Measurements from ENCODE around the gene TACR1.
"Not testable (repeated sequence)": the region's sequence is repeated elsewhere in the genome, so short reads cannot be mapped to it uniquely, and the experiment has no call there.

The TACR1 gene

GRCh38 chr2:75199428-75200011 is at the start of gene TACR1:
Gene TACR1 (minus strand): TSS chr2:75199520. CDS start chr2:75198934, 586 bp downstream.
- DNase-seq, result peak; percentile 55
- peaks cover 79% of the 10 kb centered on the region for H3K27me3 Mint-ChIP-seq
- H3K9me3 Mint-ChIP-seq, result no peaks in the 10 kb centered on the region
- H3K4me1 Mint-ChIP-seq (ENCODE audit: low read depth), result peaks cover 15% of the 10 kb centered on the region
- H3K4me3 Mint-ChIP-seq, result peak within 1 kb of the TSS; percentile 60
- no peak within 1 kb of the TSS for H3K27ac Mint-ChIP-seq
- no peaks in the 10 kb centered on the region for H3K36me3 Mint-ChIP-seq (ENCODE audit: low read depth)

- not testable (repeated sequence) for H3K4me3 Mint-ChIP-seq; H3K27ac Mint-ChIP-seq; DNase-seq; H3K36me3 Mint-ChIP-seq (ENCODE audit: low read depth); H3K27me3 Mint-ChIP-seq; H3K4me1 Mint-ChIP-seq (ENCODE audit: low read depth)
- H3K9me3 Mint-ChIP-seq, result peaks cover 36% of the 10 kb centered on the region
These were observed 49.3 kb upstream of the TACR1 start for GRCh38 chr2:75248581-75248980.

GRCh38 chr2:75246441-75247167 is 47.3 kb upstream of the TACR1 start:
- Mint-ChIP-seq H3K4me1 (ENCODE audit: low read depth) (no peaks in the 10 kb centered on the region), H3K4me3 (no peak overlapping the region), H3K27ac (no peak overlapping the region), H3K36me3 (ENCODE audit: low read depth) (no peaks in the 10 kb centered on the region), H3K9me3 (peaks cover 43% of the 10 kb centered on the region), H3K27me3 (no peaks in the 10 kb centered on the region)
- DNase-seq, result no peak

- Mint-ChIP-seq H3K36me3 (ENCODE audit: low read depth) (no peaks in the 10 kb centered on the region), H3K27ac (no peak overlapping the region), H3K27me3 (no peaks in the 10 kb centered on the region), H3K4me1 (ENCODE audit: low read depth) (no peaks in the 10 kb centered on the region), H3K4me3 (no peak overlapping the region), H3K9me3 (peaks cover 34% of the 10 kb centered on the region)
- DNase-seq, result no peak
These were observed 43.9 kb upstream of the TACR1 start for GRCh38 chr2:75243219-75243618.

- Mint-ChIP-seq H3K36me3 (ENCODE audit: low read depth) (no peaks in the 10 kb centered on the region), H3K27ac (no peak overlapping the region), H3K4me1 (ENCODE audit: low read depth) (no peaks in the 10 kb centered on the region), H3K9me3 (peaks cover 30% of the 10 kb centered on the region), H3K4me3 (no peak overlapping the region), H3K27me3 (no peaks in the 10 kb centered on the region)
- no peak for DNase-seq
These were observed 42.4 kb upstream of the TACR1 start for GRCh38 chr2:75241696-75242095.

GRCh38 chr2:75238670-75239330 is 39.5 kb upstream of the TACR1 start:
- Mint-ChIP-seq H3K4me1 (ENCODE audit: low read depth) (no peaks in the 10 kb centered on the region), H3K36me3 (ENCODE audit: low read depth) (no peaks in the 10 kb centered on the region), H3K27ac (no peak overlapping the region), H3K9me3 (peaks cover 19% of the 10 kb centered on the region), H3K4me3 (no peak overlapping the region), H3K27me3 (no peaks in the 10 kb centered on the region)
- no peak for DNase-seq

GRCh38 chr2:75237296-75237695 is 38.0 kb upstream of the TACR1 start:
- Mint-ChIP-seq H3K36me3 (ENCODE audit: low read depth) (no peaks in the 10 kb centered on the region), H3K4me1 (ENCODE audit: low read depth) (no peaks in the 10 kb centered on the region), H3K9me3 (peaks cover 8% of the 10 kb centered on the region), H3K27me3 (no peaks in the 10 kb centered on the region), H3K27ac (no peak overlapping the region), H3K4me3 (no peak overlapping the region)
- no peak for DNase-seq

- no peaks in the 10 kb centered on the region for H3K36me3 Mint-ChIP-seq (ENCODE audit: low read depth)
- peaks cover 5% of the 10 kb centered on the region for H3K9me3 Mint-ChIP-seq
- no peak for DNase-seq
- no peaks in the 10 kb centered on the region for H3K4me1 Mint-ChIP-seq (ENCODE audit: low read depth)
- H3K27me3 Mint-ChIP-seq, result no peaks in the 10 kb centered on the region
- no peak overlapping the region for H3K27ac Mint-ChIP-seq
- no peak overlapping the region for H3K4me3 Mint-ChIP-seq
These were observed 34.6 kb upstream of the TACR1 start for GRCh38 chr2:75233965-75234364.

GRCh38 chr2:75226617-75227016 is 27.3 kb upstream of the TACR1 start:
- DNase-seq, result no peak
- Mint-ChIP-seq H3K27me3 (peaks cover 3% of the 10 kb centered on the region), H3K36me3 (ENCODE audit: low read depth) (no peaks in the 10 kb centered on the region), H3K4me1 (ENCODE audit: low read depth) (no peaks in the 10 kb centered on the region), H3K9me3 (no peaks in the 10 kb centered on the region), H3K4me3 (no peak overlapping the region), H3K27ac (no peak overlapping the region)

- H3K36me3 Mint-ChIP-seq (ENCODE audit: low read depth), result no peaks in the 10 kb centered on the region
- no peaks in the 10 kb centered on the region for H3K4me1 Mint-ChIP-seq (ENCODE audit: low read depth)
- H3K27ac Mint-ChIP-seq, result no peak overlapping the region
- no peaks in the 10 kb centered on the region for H3K9me3 Mint-ChIP-seq
- no peak overlapping the region for H3K4me3 Mint-ChIP-seq
- no peak for DNase-seq
- H3K27me3 Mint-ChIP-seq, result peaks cover 3% of the 10 kb centered on the region
These were observed 26.8 kb upstream of the TACR1 start for GRCh38 chr2:75226099-75226498.

GRCh38 chr2:75224636-75225094 is 25.3 kb upstream of the TACR1 start:
- Mint-ChIP-seq H3K4me3 (no peak overlapping the region), H3K36me3 (ENCODE audit: low read depth) (no peaks in the 10 kb centered on the region), H3K9me3 (peaks cover 3% of the 10 kb centered on the region), H3K27ac (no peak overlapping the region), H3K27me3 (peaks cover 7% of the 10 kb centered on the region), H3K4me1 (ENCODE audit: low read depth) (no peaks in the 10 kb centered on the region)
- DNase-seq, result no peak

GRCh38 chr2:75222527-75222926 is 23.2 kb upstream of the TACR1 start:
- DNase-seq, result no peak
- H3K36me3 Mint-ChIP-seq (ENCODE audit: low read depth), result no peaks in the 10 kb centered on the region

GRCh38 chr2:75221862-75222261 is 22.5 kb upstream of the TACR1 start:
- Mint-ChIP-seq H3K36me3 (ENCODE audit: low read depth) (no peaks in the 10 kb centered on the region), H3K4me1 (ENCODE audit: low read depth) (no peaks in the 10 kb centered on the region), H3K9me3 (peaks cover 3% of the 10 kb centered on the region), H3K27me3 (peaks cover 7% of the 10 kb centered on the region), H3K27ac (no peak overlapping the region), H3K4me3 (no peak overlapping the region)
- DNase-seq, result no peak

More at GRCh38 chr2:75222527-75222926, 23.2 kb upstream of the TACR1 start:
- H3K4me1 Mint-ChIP-seq (ENCODE audit: low read depth), result no peaks in the 10 kb centered on the region
- H3K4me3 Mint-ChIP-seq, result no peak overlapping the region
- peaks cover 3% of the 10 kb centered on the region for H3K9me3 Mint-ChIP-seq
- H3K27me3 Mint-ChIP-seq, result peaks cover 7% of the 10 kb centered on the region
- no peak overlapping the region for H3K27ac Mint-ChIP-seq

- H3K4me1 Mint-ChIP-seq (ENCODE audit: low read depth); H3K9me3 Mint-ChIP-seq; H3K4me3 Mint-ChIP-seq; H3K27me3 Mint-ChIP-seq; DNase-seq; H3K27ac Mint-ChIP-seq; H3K36me3 Mint-ChIP-seq (ENCODE audit: low read depth): not testable (repeated sequence)
These were observed 19.9 kb upstream of the TACR1 start for GRCh38 chr2:75219213-75219612.

GRCh38 chr2:75211266-75211770 is 12.0 kb upstream of the TACR1 start:
- H3K36me3 Mint-ChIP-seq (ENCODE audit: low read depth), result no peaks in the 10 kb centered on the region
- H3K4me1 Mint-ChIP-seq (ENCODE audit: low read depth), result peaks cover 6% of the 10 kb centered on the region
- H3K27ac Mint-ChIP-seq, result no peak overlapping the region
- no peak overlapping the region for H3K4me3 Mint-ChIP-seq
- peaks cover 17% of the 10 kb centered on the region for H3K27me3 Mint-ChIP-seq
- H3K9me3 Mint-ChIP-seq, result no peaks in the 10 kb centered on the region
- DNase-seq, result no peak

Data from activated T-cell treated with anti-CD3 and anti-CD28 coated beads, Interleukin-2, amount 50 U/mL, for 24 hours (primary cell).